Cortex of kidney (tissue), 1 donor: ENCODE measurements around the gene PCLO.
"Not testable (repeated sequence)": the region's sequence is repeated elsewhere in the genome, so short reads cannot be mapped to it uniquely, and the experiment has no call there.

Experiments
- DNase-seq: peaks from one replicate; lab custom pipeline; 2025; lab: John Stamatoyannopoulos, UW

Gene PCLO

DNA sequence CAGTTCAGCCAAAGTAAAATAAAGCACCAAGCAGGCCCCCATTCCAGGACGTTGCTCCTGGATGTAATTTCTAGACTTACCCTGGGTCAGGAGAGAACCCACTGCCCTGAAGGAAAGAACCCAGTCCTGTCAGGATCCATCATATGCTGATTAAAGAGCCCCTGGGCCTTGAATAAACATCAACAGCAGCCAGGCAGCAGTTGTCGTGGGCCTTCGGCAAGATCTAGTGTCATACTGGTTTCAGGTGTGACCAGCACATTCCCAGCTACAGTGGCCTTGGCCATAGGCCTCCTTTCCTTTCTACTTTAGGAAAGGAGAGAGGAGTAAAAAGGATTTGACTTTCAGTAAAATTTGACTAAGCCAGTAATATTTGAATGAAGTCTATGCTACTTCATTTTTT lies 430.0 kb downstream of the PCLO start:
- DNase-seq: no peak

DNA sequence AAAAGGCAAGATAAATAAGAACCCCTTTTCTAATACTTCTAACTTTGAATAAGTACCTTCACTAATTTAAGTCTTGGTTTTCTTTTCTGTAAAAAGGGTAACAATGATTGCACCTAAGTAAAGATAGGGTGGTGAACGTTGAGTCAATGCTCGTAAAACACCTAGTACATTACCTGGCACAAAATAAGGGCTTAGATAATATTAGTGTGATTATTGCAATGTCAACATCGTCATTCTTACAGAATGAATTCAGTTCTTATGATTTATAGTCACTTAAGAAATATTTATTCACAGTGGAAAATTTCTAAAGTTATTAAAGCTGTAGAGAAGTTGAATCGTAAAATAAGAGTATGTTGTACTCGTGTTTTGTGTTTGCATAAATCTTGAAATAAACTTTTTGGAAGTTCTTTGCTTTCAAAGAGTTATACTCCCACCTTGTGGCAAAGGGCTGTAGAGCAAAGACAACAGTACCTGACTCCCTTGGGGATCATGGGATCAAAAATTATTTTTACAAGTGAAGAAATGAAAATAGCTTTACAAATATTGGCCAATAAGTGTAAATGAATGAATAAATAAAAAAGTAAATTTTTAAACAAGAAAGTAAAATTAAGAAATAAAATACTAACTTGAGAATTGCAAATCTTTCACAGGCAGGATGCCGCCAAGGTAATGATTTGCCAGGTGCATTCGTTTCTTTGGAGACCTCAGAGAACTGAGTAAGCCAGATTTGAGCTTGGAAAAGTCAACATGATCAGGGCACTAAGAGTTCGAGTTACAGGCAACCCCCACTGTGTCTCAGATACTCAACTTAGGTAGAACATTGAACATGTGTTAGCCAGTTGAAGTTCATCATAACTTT lies 433.3 kb downstream of the PCLO start:
- DNase-seq: no peak

DNA sequence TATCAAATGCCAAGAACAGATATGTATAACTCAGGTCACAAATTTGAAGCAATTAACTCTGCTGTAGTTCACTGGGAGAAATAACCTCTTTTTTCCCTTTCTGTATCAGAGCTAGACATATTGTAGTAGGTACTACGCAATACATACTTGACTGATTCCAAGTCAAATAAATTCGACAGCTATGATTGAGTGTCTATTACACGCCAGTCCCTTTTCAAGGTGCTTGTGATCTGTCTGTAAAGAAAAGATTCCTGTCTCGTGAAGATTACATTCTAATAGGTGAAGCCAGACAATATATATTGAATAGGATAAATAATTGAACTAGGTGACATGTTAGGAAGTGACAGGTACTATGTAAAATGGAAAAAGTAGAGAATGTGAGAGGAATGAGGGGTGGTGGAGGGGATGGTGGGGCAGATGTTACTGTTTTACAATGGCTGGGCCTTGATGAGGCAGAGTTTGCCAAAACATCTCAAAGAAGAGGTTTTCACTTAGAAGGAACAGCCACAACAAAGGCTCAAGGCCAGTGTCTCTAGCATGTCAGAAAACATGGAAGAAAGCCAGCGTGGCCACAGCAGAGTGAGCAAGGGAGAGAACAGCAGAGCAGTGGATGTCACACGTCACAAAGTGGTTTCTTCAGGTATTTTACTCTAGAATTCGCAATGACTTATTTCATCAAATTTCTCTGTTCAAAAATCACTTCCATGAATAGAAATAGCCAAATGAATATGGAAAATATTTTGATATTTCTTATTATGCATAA lies 436.5 kb downstream of the PCLO start:
- no peak for DNase-seq

DNA sequence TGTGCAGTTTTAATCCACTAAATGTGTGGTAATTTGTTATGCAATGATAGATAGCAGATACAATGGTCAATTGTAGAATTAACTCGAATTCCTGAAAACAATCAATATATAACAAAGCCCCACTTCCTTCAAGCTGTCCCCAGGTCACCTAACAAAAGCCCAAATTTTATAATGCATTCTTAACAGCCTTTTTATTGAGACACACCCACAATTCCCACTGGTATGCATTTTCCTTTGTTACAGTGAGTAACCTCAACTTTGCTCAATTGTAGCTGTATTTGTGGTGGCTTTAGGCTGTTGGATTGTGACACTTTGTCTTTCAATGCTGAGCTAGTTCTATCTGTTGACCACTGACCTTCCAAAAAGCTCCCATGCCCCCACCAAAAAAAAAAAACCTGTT lies 439.3 kb downstream of the PCLO start:
- DNase-seq: no peak

DNA sequence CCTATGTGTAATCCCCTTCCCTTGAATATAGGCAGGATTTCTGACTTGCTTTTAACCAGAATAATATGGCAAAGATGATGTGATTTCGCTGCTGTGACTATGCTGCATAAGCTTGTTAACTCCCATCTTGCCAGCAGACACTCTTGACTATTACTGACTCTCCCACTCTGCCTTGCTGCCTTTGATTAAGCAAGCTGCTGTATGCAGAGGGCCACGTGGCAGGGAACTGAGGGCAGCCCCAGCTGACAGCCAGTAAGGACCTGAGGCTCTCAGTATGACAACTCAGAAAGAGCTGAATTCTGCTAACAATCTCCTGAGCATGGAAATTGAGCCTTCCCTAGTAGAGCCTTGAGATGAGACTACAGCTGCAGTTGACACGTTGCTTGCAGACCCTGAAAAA lies 439.7 kb downstream of the PCLO start:
- DNase-seq: no peak

DNA sequence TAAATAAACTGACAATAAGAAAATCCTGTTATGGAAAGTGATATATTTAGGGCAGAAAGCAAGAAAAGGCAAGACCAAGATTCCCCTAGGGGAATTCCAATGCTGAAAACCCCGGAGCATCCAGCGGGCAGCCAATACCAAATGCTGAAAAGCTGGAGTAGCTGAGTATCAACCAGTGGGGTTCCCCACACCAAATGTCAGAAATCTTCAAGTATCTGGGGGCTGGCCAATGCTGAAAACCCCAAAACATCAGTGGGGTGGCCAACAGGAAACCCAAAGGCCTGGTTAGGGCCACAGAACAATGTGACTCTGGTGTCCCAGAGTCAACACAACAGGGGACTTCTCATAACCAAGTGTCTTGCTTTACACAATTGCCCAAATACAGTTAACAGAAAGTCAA lies 447.3 kb downstream of the PCLO start:
- DNase-seq: no peak

DNA sequence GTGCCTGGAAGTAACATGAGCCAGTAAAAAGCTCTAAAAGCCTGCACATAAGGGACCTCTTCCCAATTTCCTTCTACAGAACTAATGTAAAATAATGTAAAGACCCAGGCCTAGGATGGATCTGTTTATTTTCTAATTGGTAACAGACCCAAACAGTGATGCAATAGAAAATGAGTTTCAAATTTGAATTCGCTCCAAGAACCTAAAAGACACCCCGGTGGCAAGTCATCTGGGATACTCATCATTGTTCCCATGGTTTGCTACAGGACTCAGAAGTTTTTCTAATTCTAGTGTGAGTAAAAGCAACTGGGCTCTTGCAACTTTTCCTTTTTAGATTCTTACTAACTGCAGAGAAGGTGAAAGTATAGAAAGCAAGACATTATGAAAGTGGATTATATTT lies 447.8 kb downstream of the PCLO start:
- DNase-seq: no peak

DNA sequence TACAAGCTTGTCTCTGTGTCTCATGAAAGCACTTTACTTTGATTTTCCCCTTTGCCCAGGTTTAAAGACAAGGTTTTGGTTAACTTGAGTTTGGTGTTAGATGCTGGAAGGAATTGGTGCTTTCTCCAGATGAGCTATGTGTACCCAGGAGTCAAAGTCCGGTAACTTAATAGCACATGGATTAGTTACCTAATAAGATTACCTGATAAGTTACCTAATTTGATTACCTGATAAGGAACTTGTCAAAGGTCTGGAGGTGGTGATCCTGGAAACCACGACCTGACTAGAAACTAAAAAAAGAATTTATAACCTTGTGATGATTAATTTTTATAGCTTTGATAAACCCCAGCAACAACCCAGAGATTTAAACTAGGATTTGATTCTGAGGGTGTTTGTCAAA lies 449.2 kb downstream of the PCLO start:
- no peak for DNase-seq

DNA sequence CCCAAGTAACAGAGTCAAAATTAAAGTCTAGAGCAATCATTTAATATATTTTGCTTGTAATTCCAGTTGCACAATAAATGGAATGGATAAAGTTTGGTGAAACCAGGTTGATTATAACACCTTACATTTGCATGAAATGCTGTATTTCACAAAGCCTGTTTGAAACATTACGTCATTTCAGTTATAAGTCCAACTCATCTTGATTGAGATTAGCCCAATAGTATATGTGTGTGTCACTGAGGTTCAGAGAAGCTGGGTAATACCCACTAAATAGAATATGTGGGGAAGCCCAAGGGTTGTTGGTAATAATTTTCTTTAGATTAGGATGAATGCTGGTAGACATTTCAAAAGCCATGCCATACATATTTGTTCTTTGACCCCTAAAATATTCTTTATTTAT lies 456.3 kb downstream of the PCLO start:
- DNase-seq: not testable (repeated sequence)

DNA sequence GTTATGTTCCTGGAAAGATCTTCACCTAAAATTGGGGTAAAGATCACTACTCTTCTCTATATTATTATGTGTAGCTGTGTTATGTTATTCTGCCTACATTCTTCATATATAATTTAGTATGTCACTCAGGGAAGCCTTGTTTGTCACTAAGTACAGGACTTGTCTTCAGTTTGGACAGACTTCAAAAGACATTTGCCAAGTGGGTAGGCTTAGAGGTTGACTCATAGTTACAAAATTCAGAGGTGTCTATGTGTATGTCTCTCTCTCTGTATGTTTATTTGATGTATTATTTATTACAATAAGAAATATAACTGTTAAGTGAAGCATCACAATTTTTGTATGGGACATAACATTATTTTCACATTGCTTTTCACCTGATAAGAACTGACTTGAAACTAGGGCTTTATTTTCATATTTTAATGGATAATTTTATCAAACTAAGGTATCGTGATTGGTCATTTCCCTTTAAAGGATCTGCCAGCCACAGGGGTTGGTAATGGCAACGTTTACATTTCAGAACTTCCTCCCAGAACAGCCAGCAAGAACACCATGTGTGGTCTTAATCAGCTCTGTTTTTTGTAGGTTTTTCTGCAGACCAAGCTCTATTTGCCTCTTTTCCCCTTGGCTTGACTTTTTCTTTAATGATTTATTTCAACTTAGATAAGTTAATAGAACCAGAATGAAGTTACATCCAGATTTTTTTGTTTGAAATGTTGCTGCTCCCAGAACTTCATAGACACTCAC lies 457.0 kb downstream of the PCLO start:
- no peak for DNase-seq

DNA sequence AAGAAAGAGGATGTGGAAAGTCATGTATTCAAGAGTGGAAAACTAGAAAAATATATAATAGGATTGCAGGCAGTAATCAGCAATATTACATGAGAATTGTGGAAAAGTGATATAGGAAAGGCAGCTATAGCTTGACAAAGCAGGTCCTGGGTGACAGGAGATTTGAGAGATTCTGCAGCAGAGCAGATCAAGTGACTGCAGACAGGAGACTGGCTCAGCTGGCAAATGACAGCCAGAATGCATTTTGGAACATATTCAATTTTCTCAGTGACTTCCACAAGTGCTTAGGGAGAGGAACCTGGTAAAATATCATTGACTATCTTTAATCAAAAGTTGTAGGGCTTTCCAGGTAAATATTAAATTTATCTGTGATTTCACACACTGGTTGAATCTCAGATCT lies 458.6 kb downstream of the PCLO start:
- no peak for DNase-seq
